T-helper 1 cell treated with Interleukin-12 subunit alpha and Interleukin-12 subunit beta and Interleukin-4 antibody, amounts not matched to agents 30 ng/mL and 1 ng/mL, for 36 hours (primary cell): ENCODE measurements around the gene IGF2BP2. TPM values are rescaled to one million over a fixed set of nuclear protein-coding genes. Genes with fewer than 3 reads are reported as not detected.
"Not testable (repeated sequence)": the region's sequence is repeated elsewhere in the genome, so short reads cannot be mapped to it uniquely, and the experiment has no call there.

Experiments
- intact Hi-C: fragments of 100-400 bp; cut with micrococcal nuclease; formaldehyde crosslinking; loops from one replicate; pipeline ENCODE4 v1.15.1; 2024
- total RNA-seq: library from RNA; stranded (reverse); gene quantifications from 2 replicates; pipeline ENCODE4 v1.2.3, GENCODE V29; 2022

Gene IGF2BP2
- total RNA-seq, 1 donor from 2014 or later: 0.29 TPM

DNA sequence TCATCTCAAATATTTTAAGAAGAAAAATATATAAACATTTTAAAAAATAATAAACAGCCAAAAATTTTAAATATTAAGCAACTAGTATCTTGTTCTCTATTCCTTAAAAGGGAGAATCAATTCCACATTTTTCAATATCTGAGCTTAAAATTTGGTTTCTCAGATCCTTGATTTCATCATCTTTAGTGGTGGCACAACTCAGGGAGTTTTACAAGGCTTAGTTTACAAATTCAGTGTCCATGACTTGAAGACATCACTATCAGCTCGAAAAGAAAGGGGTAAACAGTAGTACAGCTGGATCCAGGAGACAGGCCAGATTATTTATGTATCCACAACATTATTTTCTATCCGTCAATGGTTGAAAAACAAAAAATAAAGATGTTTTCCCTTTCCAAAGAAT, 11.6 kb downstream of the IGF2BP2 start:
- intact Hi-C loops: loop anchor here (5.0 kb wide), 1 partner anchor 46 kb away; no protein-coding TSS in a partner anchor

DNA sequence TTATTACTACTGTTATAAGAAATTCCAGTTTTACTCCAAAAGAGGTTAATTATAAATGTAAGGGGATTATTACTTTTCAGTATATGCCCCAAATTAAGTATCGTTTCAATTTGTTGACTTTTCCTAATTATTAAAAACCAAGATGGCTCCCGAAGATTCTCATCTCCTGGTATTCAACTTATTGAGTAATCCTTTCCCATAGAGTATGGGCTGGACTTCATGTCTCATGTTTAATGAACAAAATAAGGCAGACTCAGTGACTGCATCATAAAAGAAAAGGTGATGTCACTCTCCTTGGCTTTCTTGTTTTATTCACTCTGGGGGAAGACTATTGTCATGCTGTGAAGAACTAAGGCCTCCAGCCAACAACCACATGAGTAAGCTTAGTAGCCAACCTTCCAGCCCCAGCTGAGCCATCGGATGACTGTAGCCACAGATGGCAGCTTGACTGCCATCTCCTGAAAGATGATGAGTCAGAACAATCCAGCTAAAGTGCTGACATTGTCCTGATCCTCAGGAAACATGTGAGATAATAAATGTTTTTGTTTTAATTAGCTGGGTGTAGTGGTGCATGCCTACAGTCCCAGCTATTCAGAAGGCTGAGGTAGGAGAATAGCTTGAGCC, 17.3 kb downstream of the IGF2BP2 start:
- intact Hi-C loops: no loop called here

DNA sequence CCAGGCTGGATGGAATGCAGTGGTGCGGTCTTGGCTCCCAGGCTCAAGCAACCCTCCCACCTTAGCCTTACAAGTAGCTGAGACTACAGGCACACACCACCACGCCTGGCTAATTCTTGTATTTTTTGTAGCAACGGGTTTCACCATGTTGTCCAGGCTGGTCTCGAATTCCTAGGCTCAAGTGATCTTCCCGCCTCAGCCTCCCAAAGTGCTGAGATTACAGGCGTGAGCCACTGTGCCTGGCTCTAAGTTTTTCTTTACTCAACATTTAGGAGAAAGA, 26.1 kb downstream of the IGF2BP2 start:
- intact Hi-C loops: not testable (repeated sequence)

DNA sequence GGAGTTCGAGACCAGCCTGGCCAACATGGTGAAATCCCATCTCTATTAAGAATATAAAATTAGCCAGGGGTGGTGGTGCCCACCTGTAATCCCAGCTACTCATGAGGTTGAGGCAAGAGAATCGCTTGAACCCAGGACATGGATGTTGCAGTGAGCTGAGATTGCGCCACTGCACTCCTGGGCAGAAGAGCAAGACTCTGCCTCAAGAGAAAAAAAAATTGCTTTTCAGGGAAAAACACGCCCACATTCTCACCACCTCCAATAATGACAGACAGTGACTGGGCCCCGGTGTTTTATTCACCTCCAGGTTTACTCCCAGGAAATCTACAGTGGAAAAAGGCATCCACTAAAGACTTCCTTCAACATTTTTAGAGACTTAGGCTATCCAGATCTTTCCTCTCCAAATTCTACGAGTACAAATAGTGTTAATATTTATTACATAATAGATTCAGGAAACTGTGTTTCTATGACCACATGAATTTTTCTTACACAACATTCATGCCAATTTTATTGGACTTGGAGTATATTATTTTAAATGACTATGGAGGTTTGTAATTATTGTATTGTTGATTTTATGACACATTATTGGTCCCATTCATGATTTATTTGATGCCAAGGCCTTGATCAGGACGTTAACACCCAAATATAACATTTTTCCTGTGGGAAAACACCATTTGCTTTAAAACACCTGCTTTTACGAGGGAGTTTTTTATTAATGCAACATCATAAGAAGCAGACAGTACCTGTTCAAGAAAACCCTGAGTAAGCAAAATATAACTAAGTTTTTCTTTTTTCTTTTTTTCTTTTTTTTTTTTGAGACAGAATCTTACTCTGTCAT, 26.6 kb downstream of the IGF2BP2 start:
- intact Hi-C loops: no loop called here

DNA sequence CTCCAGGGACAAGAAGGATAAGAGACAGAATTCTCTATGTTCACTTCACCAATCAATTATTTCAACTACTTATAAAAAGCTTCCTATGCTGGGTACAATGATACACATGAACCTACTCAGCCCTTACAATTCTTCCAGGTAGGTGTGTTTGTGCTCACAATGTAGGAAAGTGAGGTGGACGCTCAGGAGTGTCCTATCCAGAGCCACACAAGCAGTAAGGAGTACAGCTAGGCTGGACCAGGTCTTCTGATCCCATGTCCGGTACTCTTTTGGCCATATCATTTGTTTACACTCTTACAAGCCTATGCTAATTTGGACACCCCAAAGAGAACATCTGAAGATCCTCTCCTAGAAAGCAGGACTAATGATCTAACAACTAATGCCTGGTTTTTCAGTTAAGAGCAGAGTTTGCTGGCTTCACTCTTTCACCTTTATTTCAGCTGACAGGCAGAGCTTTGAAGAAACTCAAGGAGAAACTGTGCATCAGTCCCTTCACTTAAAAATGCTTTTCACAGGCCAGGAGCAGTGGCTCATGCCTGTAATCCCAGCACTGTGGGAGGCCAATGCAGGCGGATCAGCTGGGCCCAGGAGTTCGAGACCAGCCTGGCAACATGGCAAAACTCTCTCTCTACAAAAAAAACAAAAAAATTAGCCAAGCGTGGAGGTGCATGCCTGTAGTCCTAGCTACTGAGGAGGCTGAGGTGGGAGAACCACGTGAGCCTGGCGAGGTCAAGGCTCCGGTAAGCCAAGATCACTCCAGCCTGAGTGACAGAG, 27.5 kb downstream of the IGF2BP2 start:
- intact Hi-C loops: no loop called here

DNA sequence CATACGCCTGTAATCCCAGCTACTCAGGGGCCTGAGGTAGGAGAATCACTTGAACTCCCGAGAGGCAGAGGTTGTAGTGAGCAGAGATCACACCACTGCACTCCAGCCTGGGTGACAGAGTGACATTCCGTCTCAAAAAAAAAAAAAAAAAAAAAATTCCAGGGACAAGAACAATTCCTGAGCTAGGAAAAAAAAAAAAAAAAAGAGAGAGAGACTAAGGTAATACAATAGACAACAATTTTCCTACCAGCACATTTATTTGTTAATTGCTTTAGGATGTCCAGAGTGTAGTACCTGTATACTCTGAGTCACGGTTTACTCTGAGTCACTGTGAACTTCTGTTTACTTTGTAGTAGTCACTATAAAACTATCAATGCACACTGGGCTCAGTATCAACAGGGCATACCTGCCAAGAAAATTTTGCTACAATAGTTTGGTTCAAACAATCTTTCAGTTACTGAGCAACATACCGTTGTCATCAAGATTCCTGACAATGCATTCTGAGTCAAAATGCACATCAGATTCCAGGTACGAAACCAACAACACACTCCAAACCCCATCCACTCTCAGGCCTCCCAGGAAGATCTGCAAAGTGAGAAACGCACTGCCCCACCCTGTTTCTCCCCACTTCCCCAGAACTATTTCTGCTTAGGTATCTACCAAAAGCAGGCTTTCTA, 28.3 kb downstream of the IGF2BP2 start:
- intact Hi-C loops: no loop called here

DNA sequence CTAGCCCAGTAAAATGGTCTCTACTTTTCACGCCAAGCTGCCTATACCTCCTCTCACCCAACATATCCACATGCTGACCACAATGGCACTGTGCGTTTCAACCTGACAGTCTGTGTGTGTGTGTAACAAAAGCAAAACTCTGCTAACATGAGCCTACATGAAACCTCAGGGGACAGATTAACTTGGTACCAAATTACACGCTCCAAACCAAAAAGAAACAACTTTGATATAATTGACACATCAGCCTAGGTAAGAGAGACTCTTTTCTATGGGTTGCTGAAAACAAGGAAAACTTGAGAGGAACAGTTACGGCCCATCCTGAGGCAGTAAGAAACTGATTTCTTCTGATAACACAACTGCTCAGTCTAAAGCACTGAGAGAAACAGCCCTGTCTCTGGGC, 31.5 kb downstream of the IGF2BP2 start:
- intact Hi-C loops: no loop called here

DNA sequence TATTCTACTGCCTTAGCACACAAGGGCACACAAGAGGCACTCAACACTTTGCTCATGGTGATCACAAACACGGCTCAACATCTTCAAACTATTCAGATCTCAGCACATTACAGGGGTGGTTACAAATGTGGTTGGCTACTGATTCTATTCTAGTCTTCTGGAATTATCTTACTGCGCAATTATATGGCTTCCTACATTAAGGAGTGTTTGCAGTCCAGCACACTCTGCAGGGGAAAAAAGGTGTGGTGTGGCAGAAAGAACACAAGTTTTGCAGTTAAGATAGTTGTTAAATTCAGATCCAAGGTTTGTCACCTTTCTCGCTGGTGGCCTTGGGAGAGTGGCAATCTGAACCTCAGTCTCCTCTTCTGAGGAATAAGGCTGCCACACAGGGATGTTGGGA, 31.9 kb downstream of the IGF2BP2 start:
- intact Hi-C loops: no loop called here

DNA sequence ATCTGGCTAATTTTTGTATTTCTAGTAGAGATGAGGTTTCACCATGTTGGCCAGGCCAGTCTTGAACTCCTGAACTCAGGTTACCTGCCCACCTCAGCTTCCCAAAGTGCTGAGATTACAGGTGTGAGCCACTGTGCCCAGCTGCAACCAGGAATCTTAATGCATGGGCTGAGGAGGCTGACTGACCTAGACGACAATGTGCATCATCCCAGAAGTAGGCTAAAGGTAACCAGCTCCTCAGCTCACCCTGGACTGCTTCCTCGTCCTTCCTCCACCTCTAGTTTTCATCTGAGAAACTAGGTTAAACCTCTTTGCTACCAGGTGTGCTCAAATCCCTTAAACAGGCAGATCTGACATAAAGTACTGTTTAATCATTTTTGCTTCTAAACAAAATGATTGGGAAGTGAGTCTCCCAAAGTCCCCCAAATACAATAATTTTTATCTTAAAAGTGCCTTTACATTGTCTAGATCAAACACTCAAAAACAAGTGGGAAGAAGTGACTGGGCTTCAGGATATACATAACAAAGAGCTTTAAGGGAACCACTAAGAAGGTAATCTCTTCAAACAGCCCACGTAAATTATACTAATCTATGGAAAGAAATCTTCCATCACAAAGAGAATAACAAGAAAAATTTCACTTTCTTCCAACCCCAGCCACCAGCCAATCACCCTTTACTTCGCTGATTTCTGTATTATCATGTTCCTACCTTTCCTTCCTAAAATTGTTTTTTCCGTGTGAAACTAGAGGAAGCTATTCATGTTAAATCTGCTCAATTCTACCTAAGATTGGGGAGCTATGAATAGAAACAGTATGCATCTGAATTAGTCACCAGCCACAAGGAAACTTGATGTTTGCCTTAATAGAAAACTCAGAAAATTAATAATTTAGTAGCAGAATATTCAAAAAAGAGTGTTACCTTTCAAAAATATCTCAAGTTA, 34.7 kb downstream of the IGF2BP2 start:
- intact Hi-C loops: no loop called here

DNA sequence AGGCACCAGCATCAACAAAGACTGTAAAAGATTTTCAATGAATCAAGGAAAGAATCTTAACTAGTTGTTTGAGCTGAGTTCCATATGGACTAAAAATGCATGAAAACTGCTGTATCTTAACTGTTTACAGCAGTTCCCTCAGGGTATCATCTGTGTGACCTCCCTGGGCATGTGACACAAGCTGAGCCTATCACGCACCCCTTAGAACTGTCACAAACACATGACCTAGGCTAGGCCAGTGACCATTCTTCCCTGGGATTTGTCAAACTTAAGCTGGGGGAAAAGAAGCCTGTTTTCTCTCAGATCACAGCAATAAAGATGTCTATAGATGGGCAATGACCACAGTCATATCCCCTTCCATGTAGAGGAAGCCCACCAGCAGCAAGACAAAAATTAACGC, 35.7 kb downstream of the IGF2BP2 start:
- intact Hi-C loops: no loop called here

DNA sequence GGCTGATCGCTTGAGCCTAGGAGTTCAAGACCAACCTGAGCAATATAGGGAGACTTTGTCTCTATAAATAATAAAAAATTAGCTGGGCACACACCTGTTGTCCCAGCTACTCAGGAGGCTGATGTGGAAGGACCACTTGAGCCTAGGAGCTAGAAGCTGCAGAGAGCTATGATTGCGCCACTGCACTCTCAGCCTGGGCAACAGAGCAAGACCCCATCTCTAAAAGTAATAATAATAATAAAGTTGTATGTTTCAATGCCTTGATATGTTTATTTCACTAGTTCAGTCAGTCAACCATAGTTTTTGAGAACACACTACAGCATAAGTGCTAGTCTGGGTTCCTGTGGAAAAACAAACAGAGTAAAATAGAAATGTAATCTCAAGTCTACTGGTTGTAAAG, 36.5 kb downstream of the IGF2BP2 start:
- intact Hi-C loops: no loop called here

DNA sequence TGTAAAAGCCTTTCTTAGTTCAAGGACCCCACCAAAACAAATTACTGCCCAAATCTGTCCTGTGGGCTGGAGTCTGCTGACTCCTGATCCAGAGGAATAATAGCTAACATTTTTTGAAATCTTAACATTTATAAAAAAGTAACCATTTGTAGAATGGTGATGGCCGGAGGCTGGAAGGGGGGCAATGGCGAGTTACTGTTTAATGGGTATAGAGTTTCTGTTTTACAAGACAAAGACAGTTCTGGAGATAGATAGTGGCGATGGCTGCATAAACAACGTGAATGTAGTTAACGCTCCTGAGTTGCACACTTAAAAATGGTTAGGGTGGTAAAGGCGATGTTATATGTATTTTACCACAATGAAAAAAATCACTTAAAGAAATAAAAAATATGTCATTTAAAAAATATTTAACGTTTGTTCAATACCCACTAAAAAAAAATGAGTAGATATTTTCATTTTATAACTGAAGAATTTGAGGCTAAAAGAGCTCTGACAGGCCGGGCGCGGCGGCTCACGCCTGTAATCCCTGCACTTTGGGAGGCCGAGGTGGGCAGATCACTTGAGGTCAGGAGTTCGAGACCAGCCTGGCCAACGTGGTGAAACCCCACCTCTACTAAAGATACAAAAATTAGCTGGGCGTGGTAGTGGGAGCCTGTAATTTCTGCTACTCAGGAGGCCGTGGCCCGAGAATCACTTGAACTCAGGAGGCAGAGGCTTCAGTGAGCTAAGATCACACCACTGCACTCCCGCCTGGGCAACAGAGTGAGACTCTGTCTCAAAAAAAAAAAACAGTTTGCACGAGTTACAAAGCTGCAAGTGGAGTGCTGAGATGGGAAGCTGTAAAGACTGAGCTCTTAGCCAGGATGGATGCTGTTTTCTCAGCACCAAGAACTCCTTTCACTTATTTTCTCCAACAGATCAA, 37.6 kb downstream of the IGF2BP2 start:
- intact Hi-C loops: no loop called here

DNA sequence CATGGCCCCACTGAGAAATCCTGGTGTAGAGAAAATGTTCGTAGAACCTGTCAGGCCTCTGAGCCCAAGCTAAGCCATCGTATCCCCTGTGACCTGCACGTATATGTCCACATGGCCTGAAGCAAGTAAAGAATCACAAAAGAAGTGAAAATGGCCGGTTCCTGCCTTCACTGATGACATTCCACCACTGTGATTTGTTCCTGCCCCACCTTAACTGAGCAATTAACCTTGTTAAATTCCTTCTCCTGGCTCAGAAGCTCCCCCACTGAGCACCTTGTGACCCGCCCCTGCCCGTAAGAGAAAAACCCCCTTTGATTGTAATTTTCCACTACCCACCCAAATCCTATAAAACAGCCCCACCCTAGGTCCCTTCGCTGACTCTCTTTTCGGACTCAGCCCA, 38.6 kb downstream of the IGF2BP2 start:
- intact Hi-C loops: not testable (repeated sequence)

DNA sequence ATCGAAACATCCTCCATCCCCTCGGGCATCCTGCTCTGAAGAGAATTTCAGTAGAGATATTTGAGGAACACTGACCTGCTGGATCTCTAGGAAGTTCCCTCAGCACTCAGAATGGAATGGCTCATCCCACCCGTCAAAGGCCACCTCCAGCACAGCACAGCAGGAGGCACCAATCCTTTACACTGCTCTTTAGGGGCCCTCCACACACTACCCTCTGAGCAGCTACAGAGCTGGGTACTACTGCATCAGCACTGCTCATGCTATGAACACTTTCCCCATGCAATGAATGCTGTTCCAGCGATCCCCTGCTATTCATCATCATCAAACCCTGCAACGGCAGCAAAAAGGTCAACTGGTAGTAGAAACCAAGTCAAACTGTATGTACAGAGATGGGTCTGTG, 40.5 kb downstream of the IGF2BP2 start:
- intact Hi-C loops: no loop called here

DNA sequence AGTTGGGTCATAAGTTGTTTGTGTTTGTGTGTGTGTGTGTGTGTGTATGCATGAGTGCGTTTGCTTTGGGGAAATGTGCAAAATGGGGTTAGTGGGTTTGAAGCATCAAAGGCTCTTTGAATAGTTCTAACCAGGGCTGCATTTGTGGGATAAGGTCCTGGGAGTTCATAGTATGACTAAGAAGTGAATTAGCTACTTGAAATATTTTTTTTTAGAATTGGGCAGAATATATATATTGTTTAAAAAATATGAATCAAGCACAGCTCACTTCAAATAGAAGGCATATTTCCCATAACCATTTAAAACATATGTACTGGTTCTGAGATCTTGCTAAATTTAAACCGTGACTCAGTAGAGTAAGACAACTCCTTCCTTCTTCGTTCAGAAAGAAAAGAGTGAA, 43.1 kb downstream of the IGF2BP2 start:
- intact Hi-C loops: no loop called here

DNA sequence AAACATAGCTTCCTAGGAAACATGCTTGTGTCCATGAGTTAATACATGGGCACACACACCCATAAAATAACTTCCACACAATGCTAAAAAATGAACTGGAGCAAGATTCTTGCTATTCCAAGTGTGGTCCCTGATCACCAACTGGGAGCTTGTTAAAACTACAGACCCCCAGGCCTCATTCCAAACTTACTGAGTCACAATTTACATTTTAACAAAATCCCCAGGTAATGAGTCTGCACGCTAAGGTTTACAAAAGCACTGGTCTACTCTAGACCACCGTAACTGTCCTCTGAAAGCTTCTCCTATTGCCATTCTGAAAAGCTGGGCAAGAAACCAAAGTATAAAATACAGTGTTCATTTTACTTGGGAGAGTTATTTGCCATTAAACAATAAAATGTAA, 45.4 kb downstream of the IGF2BP2 start:
- intact Hi-C loops: no loop called here

DNA sequence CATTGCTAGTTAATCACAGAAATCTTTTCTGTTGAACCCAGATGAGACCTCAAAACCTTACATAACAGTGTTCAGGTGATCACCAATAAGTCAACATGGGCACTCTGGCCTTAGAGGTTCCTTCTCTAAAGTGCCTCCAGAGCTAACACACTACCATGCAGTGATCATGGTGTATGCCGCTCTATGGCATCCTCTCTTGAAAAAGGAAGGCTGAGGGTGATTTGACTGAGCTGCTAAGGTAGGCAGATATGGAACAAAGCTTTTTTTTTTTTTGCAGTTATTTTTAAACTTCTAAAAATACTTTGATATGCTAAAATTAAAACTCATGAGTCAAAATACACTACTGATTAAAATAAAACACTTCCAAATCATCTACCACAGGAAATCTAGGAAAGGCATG, 46.0 kb downstream of the IGF2BP2 start:
- intact Hi-C loops: no loop called here

DNA sequence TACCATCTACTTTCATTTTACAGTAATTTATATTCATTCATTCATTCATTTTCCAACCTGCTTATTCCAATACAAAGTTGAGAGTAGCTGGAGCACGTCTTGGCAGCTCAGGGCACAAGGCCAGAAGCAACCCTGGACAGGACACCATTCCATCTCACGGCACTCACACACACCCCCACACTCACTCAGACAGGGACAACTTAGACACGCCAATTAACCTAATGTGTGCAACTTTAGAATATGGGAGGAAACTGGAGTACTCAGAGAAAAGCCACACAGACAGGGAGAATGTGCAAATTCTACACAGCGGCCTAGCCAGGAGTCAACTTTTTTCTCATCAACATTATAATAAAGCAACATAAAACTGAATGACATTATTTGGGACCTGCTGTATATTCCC, 46.7 kb downstream of the IGF2BP2 start:
- intact Hi-C loops: no loop called here

DNA sequence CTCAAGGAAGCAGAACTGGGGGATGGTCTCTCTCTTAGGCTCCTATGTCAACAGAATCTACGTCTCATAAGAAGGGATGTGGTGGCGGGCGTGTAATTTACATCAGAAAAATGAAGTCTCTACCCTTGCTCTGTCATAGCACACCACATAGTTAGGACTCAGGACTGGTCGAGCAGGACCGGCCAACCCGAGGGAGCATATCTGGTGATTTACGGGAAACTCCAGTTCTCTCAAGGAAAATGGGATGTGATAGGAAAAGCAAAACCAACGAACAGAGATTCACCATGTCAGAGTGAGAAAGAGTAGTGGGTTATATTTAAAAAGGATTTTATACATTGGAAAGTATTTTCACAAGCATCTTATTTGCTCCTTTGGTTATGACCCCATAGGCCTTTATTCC, 54.7 kb downstream of the IGF2BP2 start:
- intact Hi-C loops: no loop called here

DNA sequence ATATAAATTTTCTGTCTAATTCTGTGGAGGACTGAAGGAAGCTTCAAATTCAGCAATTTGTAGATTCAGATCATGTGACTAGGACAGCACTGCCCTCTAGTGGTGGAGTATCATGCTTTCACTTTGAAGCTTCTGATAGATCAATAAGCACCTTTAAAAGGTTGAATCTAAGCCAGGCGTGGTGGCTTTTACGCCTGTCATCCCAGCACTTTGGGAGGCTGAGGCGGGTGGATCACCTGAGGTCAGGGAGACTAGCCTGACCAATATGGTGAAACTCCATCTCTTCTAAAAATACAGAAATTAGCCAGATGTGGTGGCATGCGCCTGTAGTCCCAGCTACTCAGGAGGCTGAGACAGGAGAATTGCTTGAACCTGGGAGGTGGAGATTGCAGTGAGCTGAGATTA, 56.3 kb downstream of the IGF2BP2 start:
- intact Hi-C loops: loop anchor here (1.0 to 5.0 kb wide), 3 partner anchors 44 to 108 kb away; no protein-coding TSS in a partner anchor
